Stimulated activated CD4-positive, alpha-beta T cell treated with anti-CD3 and anti-CD28 coated beads, Interleukin-12 subunit alpha, Interleukin-12 subunit beta, amount 100 ng/mL, for 48 hours (primary cell): ENCODE data around the gene INO80E.
A peak's percentile ranks its signal among the peaks of the same experiment; 100 is the strongest.

Experiments
- DNase-seq, 3 donors: peaks; one replicate each; pipeline ENCODE4 v3.0.0-alpha.2; 2020; ENCODE audit warnings: low read depth in 2 of 3, low spot score in 1 of 3

INO80E gene

DNA sequence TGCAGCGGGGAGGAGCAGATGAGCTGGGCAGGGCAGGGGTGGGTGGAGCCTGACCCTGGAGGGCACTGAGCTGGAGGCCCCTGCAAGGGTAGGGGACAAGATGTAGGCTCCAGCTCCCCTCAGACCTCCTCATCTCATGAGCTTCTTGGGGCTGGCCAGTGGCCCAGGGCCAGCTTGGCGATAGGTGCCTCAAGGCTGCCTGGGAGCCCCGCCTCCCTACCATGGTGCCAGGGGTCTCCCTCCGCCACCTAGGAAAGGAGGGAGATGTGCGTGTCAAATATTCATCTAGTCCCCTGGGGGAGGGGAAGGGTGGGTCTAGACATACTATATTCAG, 4.5 kb upstream of the INO80E start:
- DNase-seq: no peak

DNA sequence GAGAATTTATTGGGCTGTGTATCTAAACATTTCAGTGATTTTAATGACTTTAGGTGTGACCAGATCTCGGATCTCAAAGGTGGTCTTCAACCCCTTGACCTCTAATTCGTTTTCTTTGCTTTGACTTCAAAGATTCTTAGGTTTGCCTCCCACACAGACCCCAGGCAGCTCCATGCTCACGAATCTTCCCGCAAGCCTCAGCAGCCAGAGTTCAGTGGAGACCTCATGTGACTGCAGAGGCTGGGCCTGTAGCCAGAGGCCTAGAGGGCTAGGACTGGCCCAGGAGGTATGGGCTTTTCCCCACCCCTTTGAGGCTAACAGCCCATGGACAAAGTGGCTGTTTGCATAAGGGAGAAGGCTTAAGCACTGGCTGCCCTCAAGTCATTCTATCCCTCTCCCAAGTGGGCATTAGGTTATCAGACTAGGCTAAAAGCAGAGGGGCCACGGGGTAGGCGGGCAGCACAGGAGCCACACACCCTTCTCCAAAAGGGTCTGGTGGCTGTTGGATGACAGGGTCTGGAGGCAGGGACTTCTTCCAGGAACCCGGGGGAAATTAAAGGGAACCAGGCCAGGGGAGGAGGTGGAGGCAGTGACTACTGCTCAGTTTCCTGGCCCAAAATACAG, 3.6 kb upstream of the INO80E start:
- DNase-seq: no peak

- DNase-seq: no peak
Measured at GRCh38 chr16:29993191-29993902, 2.7 kb upstream of the INO80E start.

- DNase-seq: no peak
Measured at GRCh38 chr16:29993903-29994599, 2.0 kb upstream of the INO80E start.

- peak; percentile 56 to 71 (median 70) for DNase-seq
Measured at GRCh38 chr16:29994600-29995323, 1.3 kb upstream of the INO80E start.

DNA sequence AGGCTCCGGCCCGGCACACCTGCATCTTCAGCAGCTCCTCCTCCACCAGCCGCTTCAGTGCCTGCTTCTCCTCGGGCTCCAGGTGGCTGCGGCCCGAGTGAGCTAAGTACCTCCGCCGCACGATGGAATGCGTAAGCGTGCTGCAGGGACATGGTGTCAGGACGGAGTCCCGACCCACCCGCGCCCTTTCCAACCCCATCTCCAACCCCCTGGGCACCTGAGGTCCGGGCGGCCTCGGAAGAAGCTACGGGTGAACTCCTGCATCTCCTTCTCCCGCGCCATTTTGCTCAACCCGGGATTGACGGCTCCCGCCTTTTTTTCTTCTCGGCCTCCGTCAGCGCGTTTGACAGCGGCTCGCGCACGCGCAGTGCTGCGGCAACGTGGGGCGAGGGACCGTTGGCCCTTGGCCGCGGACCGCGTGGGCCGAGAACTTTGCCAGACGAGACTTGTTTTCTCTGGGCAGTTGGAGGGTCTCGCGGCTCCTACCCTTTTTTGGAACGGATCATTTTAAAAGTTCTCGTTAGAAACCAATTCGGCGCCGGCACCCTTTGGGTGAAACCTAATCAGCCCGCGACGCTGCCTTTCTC, 624 bp upstream of the INO80E start, which contains the start of gene HIRIP3:
Gene HIRIP3 (minus strand): TSS at position 294 of the 587 bp plus-strand sequence. CDS start 12 bp downstream, at position 282.
- peak; percentile 77 to 83 (median 81) for DNase-seq

GRCh38 chr16:29996766-29997250, 767 bp downstream of the INO80E start:
- DNase-seq: no peak

- no peak for DNase-seq
Measured at GRCh38 chr16:29999605-30000004, 3.6 kb downstream of the INO80E start.

DNA sequence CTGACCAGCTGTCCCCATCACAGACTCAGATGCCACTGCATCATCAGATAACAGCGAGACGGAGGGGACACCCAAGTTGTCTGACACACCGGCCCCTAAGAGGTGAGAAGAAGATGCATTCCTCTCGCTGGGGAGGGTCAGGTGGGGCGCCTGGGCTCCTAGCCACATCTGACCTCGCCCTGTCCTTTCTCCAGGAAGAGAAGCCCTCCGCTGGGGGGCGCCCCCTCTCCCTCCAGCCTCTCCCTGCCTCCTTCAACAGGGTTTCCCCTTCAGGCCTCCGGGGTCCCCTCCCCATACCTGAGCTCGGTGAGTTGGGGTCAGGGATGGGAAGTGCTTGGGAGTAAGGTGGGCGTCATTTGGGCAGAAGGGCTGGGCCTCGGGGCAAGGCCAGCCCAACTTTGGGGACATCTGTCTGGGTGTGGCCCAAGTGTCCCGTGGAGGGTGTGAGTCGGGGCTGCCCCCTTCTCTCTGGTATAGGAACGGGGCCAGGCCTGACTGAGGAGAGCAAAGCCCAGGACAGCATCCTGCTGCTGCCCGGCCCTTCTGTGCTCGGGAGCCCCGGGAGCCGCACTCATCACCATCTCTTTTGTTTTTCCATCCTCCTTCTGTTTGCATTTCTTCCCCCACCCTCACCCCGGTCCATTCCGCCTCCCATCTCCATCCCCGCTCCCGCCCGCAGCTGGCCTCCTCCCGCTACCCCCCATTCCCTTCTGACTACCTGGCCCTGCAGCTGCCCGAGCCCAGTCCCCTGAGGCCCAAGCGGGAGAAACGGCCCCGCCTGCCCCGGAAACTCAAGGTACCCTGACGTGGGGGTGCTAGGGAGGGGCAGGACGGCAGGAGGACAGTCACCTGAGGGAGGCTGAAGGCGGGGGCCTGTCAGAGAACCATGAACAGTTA, 4.9 kb downstream of the INO80E start:
- DNase-seq: no peak

- DNase-seq: no peak
Measured at GRCh38 chr16:30002614-30003346, 6.7 kb downstream of the INO80E start.

DNA sequence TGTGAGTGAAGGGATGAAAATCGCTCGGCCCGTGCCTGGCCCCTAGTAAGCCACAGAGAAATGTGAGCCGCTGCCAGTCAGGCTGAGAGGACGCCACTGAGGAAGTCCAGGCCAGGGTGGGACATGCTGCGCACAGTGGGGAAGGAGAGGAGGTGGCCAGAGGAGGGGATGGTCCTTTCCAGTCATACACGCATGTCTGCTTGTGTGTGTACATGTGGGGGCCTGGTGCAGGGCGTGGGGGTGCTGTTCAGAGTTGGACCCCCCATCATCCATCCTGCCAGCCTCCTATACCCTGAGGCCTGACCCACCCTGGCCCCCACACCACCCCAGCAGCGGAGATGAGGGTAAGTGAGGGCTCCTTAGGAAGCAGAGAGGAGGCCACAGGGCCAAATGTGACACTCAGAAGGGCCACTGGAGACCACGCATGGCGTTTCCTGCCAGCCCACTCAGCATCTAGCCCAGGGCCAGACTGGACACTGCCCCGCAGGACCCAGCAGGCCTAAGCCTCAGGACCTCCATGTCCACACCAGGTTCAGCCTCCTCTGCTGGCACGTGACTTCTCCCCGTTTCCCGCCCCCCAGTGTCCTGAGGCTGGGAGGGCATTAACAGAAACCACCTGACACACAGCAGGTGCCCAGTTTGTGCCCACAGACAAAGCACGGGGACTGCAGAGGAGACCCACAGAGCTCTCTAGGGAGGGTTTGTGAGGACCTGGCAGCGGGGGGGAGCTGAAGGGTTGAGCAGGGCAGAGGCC, 7.8 kb downstream of the INO80E start:
- DNase-seq: no peak

- DNase-seq: no peak
Measured at GRCh38 chr16:30004424-30004776, 8.4 kb downstream of the INO80E start.

DNA sequence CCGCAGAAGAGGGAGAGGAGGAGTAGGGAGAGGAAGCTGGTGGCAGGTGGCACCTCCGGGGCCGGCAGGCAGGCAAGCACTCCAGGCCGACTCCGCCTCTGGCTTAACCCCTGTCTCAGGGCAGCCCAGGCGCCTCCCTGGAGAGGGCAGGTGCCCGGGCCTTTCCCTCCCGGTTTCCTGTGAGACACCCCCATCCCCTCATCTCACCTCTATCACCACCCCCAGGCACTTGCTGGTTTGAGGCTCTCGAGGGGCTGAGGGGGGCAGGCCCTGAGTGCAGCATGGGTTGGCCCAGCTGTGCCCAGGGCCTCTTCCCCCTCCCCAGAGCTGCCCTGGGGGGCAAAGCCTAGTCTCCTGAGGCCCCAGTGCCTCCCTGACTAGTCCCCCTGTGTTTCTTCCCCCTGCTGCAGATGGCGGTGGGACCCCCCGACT, 8.8 kb downstream of the INO80E start:
- DNase-seq: no peak

- DNase-seq: no peak
Measured at GRCh38 chr16:30005341-30006094, 9.5 kb downstream of the INO80E start.

DNA sequence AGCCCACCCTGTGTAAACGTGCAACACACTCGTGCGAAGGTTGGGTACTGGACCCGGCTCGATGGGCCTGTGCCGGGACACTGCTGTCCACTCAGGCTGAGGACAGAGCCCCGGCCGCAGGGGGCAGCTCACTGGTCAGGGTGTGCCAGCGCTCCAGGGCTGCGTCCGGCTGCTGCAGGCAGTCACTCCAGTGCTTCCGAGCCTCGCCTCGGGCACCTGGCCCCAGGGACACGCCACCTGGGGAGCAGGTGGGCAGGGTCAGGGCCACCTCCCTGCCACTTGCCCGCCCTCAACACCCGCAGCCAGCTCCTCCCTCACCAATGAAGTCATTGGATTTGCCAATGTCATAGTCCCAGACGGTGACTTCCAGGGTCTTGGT, 10.0 kb downstream of the INO80E start:
- no peak for DNase-seq

DNA sequence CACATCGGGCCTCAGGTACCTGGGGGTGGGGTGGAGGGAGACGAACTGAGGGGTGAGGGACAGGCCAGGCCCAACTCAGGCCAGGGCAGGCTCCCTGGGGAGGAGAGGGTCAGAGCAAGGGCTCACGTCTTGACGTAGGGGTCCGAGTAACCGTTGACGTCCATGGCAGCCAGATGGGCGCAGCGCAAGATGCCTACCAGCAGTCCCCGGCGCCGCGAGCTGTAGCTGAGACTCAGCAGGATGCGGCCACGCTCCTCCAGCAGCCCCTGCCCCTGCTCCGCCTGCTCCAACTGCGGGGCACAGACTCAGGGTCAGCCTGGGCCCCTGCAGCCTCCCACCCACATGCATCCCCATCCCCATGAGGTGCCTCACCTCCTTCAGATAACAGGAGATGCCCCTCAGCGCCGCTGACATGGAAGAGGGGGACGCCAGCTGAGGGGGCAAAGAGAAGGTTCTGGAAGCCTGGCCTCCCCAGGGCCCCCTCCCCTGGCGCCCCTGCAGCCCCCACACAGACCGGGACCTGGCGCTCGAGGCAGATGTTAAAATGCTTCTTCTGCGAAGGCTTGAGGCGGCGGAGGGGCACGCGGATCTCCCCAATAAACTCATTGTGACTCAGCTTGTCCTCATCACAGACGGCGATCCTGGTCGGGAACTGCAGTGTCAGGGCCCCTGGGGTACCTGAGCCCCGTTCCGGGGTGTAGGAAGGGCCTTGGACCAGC, 10.8 kb downstream of the INO80E start:
- DNase-seq: no peak

GRCh38 chr16:30007378-30007895, 11.4 kb downstream of the INO80E start:
- DNase-seq: no peak
